HG02642 (cell line): Measurements from ENCODE around the gene DGKG.

Experiments used
- ATAC-seq: cut with Tn5 transposase; IDR thresholded peaks from one replicate; pipeline ENCODE4 v1.9.1; 2021; ENCODE audit warnings: mild to moderate bottlenecking; ENCODE audit not compliant: unreplicated experiment, poor library complexity

Gene DGKG

GRCh38 chr3:186097317-186097662 is 264.7 kb downstream of the DGKG start:
- ATAC-seq, result no peak
